ENCODE measurements around the gene TENT4B.

The TENT4B gene

GRCh38 chr16:50244140-50244503 lies 91.0 kb downstream of the TENT4B start:
- TF ChIP-seq USF1 (IDR thresholded peaks at IDR 0.05) (no peak), ZBTB7A (IDR thresholded peaks at IDR 0.05; ENCODE audit: low read depth) (no peak), TAF1 (IDR thresholded peaks at IDR 0.05; ENCODE audit: low read depth) (no peak), CREB1 (IDR thresholded peaks at IDR 0.05; ENCODE audit: low read depth) (no peak), FOXM1 (IDR thresholded peaks at IDR 0.05; ENCODE audit: borderline replicate concordance, low read depth) (no peak), TEAD4 (IDR thresholded peaks at IDR 0.05) (no peak), REST (IDR thresholded peaks at IDR 0.05; ENCODE audit: low read depth) (no peak), NFIC (IDR thresholded peaks at IDR 0.05) (no peak), RAD21 (IDR thresholded peaks at IDR 0.05; ENCODE audit: low read depth) (no peak), EP300 (IDR thresholded peaks at IDR 0.05; ENCODE audit: borderline replicate concordance) (no peak), YY1 (IDR thresholded peaks at IDR 0.05; ENCODE audit: low read depth) (no peak), EGR1 (IDR thresholded peaks at IDR 0.05) (no peak), MAX (IDR thresholded peaks at IDR 0.05) (no peak), CEBPB (IDR thresholded peaks at IDR 0.05) (no peak), TCF12 (IDR thresholded peaks at IDR 0.05; ENCODE audit: low read depth) (no peak)

- TF ChIP-seq CREB1 (IDR thresholded peaks at IDR 0.05; ENCODE audit: low read depth) = no peak
- TF ChIP-seq RAD21 (IDR thresholded peaks at IDR 0.05; ENCODE audit: low read depth) = no peak
- peak; percentile 86; the same call in 1 of the 2 replicates for TF ChIP-seq ZBTB7A (IDR thresholded peaks at IDR 0.05; ENCODE audit: low read depth)
Observed at GRCh38 chr16:50244504-50245416, 91.7 kb downstream of the TENT4B start.

GRCh38 chr16:50245417-50246298 lies 92.6 kb downstream of the TENT4B start:
- no peak for TF ChIP-seq REST (IDR thresholded peaks at IDR 0.05; ENCODE audit: low read depth)
- 0 out of 2 replicates have a peak, but pooled peaks have one; percentile 65 for TF ChIP-seq ZBTB7A (IDR thresholded peaks at IDR 0.05; ENCODE audit: low read depth)
- no peak for TF ChIP-seq NFIC (IDR thresholded peaks at IDR 0.05)
- TF ChIP-seq EGR1 (IDR thresholded peaks at IDR 0.05) = no peak
- TF ChIP-seq EP300 (IDR thresholded peaks at IDR 0.05; ENCODE audit: borderline replicate concordance) = no peak
- peak; percentile 94 for TF ChIP-seq MAX (IDR thresholded peaks at IDR 0.05)
- TF ChIP-seq USF1 (IDR thresholded peaks at IDR 0.05) = peak; percentile 61; the same call in 1 of the 2 replicates
- no peak for TF ChIP-seq CEBPB (IDR thresholded peaks at IDR 0.05)
- no peak for TF ChIP-seq FOXM1 (IDR thresholded peaks at IDR 0.05; ENCODE audit: borderline replicate concordance, low read depth)
- TF ChIP-seq YY1 (IDR thresholded peaks at IDR 0.05; ENCODE audit: low read depth) = no peak
- TF ChIP-seq TCF12 (IDR thresholded peaks at IDR 0.05; ENCODE audit: low read depth) = peak; percentile 67
- TF ChIP-seq TEAD4 (IDR thresholded peaks at IDR 0.05) = no peak
- TF ChIP-seq CREB1 (IDR thresholded peaks at IDR 0.05; ENCODE audit: low read depth) = no peak
- peak; percentile 38; the same call in 1 of the 2 replicates for TF ChIP-seq TAF1 (IDR thresholded peaks at IDR 0.05; ENCODE audit: low read depth)
- peak; percentile 7; the same call in 1 of the 2 replicates for TF ChIP-seq RAD21 (IDR thresholded peaks at IDR 0.05; ENCODE audit: low read depth)

- TF ChIP-seq TAF1 (IDR thresholded peaks at IDR 0.05; ENCODE audit: low read depth) (no peak), USF1 (IDR thresholded peaks at IDR 0.05) (no peak), EGR1 (IDR thresholded peaks at IDR 0.05) (no peak), FOXM1 (IDR thresholded peaks at IDR 0.05; ENCODE audit: borderline replicate concordance, low read depth) (no peak), TEAD4 (IDR thresholded peaks at IDR 0.05) (no peak), MAX (IDR thresholded peaks at IDR 0.05) (no peak), EP300 (IDR thresholded peaks at IDR 0.05; ENCODE audit: borderline replicate concordance) (no peak), ZBTB7A (IDR thresholded peaks at IDR 0.05; ENCODE audit: low read depth) (no peak), NFIC (IDR thresholded peaks at IDR 0.05) (no peak), YY1 (IDR thresholded peaks at IDR 0.05; ENCODE audit: low read depth) (no peak), REST (IDR thresholded peaks at IDR 0.05; ENCODE audit: low read depth) (no peak), TCF12 (IDR thresholded peaks at IDR 0.05; ENCODE audit: low read depth) (no peak), RAD21 (IDR thresholded peaks at IDR 0.05; ENCODE audit: low read depth) (no peak)
Observed at GRCh38 chr16:50246299-50247122, 93.4 kb downstream of the TENT4B start.
